Measurements from ENCODE around the gene C3orf38.
A peak's percentile ranks its signal among the peaks of the same experiment; 100 is the strongest.

The C3orf38 gene

GRCh38 chr3:88141458-88142083, 8.2 kb upstream of the C3orf38 start:
- peak; percentile 61 for DNase-seq (ENCODE audit: extremely low read depth, low read depth)
- no peak for TF ChIP-seq CTCF (IDR thresholded peaks at IDR 0.05; ENCODE audit: low read depth, low read length, missing control alignments)
- H3K4me3 ChIP-seq (replicated peaks; ENCODE audit: low read depth, low read length): no peak overlapping the region

- DNase-seq (ENCODE audit: extremely low read depth, low read depth): no peak
- H3K4me3 ChIP-seq (replicated peaks; ENCODE audit: low read depth, low read length): no peak overlapping the region
- TF ChIP-seq CTCF (IDR thresholded peaks at IDR 0.05; ENCODE audit: low read depth, low read length, missing control alignments): no peak
Measured at GRCh38 chr3:88142094-88142624, 7.6 kb upstream of the C3orf38 start.

GRCh38 chr3:88147261-88147660, 2.5 kb upstream of the C3orf38 start:
- no peak for TF ChIP-seq CTCF (IDR thresholded peaks at IDR 0.05; ENCODE audit: low read depth, low read length, missing control alignments)
- no peak for DNase-seq (ENCODE audit: extremely low read depth, low read depth)
- H3K4me3 ChIP-seq (replicated peaks; ENCODE audit: low read depth, low read length): no peak overlapping the region

- no peak for TF ChIP-seq CTCF (IDR thresholded peaks at IDR 0.05; ENCODE audit: low read depth, low read length, missing control alignments)
- no peak for DNase-seq (ENCODE audit: extremely low read depth, low read depth)
- peak overlapping the region; percentile 87 for H3K4me3 ChIP-seq (replicated peaks; ENCODE audit: low read depth, low read length)
Measured at GRCh38 chr3:88148651-88149050, 1.1 kb upstream of the C3orf38 start.

- H3K4me3 ChIP-seq (replicated peaks; ENCODE audit: low read depth, low read length): peak overlapping the region; percentile 87
- no peak for DNase-seq (ENCODE audit: extremely low read depth, low read depth)
- no peak for TF ChIP-seq CTCF (IDR thresholded peaks at IDR 0.05; ENCODE audit: low read depth, low read length, missing control alignments)
Measured at GRCh38 chr3:88149101-88149508, 654 bp upstream of the C3orf38 start.

GRCh38 chr3:88150371-88150770, 612 bp downstream of the C3orf38 start:
- TF ChIP-seq CTCF (IDR thresholded peaks at IDR 0.05; ENCODE audit: low read depth, low read length, missing control alignments): no peak
- peak overlapping the region; percentile 87 for H3K4me3 ChIP-seq (replicated peaks; ENCODE audit: low read depth, low read length)
- DNase-seq (ENCODE audit: extremely low read depth, low read depth): no peak

- no peak for DNase-seq (ENCODE audit: extremely low read depth, low read depth)
- peak overlapping the region; percentile 87 for H3K4me3 ChIP-seq (replicated peaks; ENCODE audit: low read depth, low read length)
- TF ChIP-seq CTCF (IDR thresholded peaks at IDR 0.05; ENCODE audit: low read depth, low read length, missing control alignments): no peak
Measured at GRCh38 chr3:88150806-88151205, 1.0 kb downstream of the C3orf38 start.

All from HFF-Myc (cell line).